Kidney (tissue), 14 donors: ENCODE results near the gene KLHL30. TPM values are rescaled to one million over a fixed set of nuclear protein-coding genes. Genes with fewer than 3 reads are reported as not detected.

Experiments used
- DNase-seq, 5 donors: peaks; one replicate each; pipeline ENCODE4 v3.0.0-alpha.2; 2013 to 2020
- FAIRE-seq: peaks from 2 replicates; lab custom pipeline; 2012; peaks lifted over from hg19 to GRCh38; lab: Jason Lieb, UNC
- H3K27ac ChIP-seq, 2 donors: one replicate each; pipeline ENCODE4 v1.7.0; 2013; ENCODE audit warnings: low read depth in 2 of 2, low read length in 2 of 2, inconsistent platforms in 1 of 2
- H3K27me3 ChIP-seq: one replicate; pipeline ENCODE4 v1.7.1; 2013; ENCODE audit warnings: low read length, inconsistent platforms; ENCODE audit not compliant: control insufficient read depth, insufficient read depth
- H3K36me3 ChIP-seq, 3 donors: one replicate each; pipeline versions ENCODE4 v1.7.0 to v1.7.1; 2013; ENCODE audit warnings: low read length in 3 of 3, control low read depth in 1 of 3, inconsistent platforms in 1 of 3; ENCODE audit not compliant: insufficient read depth in 3 of 3, control insufficient read depth in 2 of 3
- H3K4me1 ChIP-seq, 3 donors: one replicate each; pipeline versions ENCODE4 v1.7.0 to v1.7.1; 2013; ENCODE audit warnings: low read length in 3 of 3, inconsistent platforms in 1 of 3, low read depth in 1 of 3; ENCODE audit not compliant: control insufficient read depth in 2 of 3, insufficient read depth in 2 of 3
- H3K4me3 ChIP-seq, 3 donors: one replicate each; pipeline versions ENCODE4 v1.7.0 to v1.8.1; 2013; ENCODE audit warnings: low read length in 3 of 3, control low read depth in 1 of 3, inconsistent platforms in 1 of 3
- H3K9ac ChIP-seq, 3 donors: one replicate each; pipeline versions ENCODE4 v1.7.0 to v1.7.1; 2013; ENCODE audit warnings: low read length in 3 of 3, control low read depth in 1 of 3, inconsistent platforms in 1 of 3
- H3K9me3 ChIP-seq, 3 donors: one replicate each; pipeline versions ENCODE4 v1.7.0 to v1.7.1; 2013; ENCODE audit warnings: low read length in 3 of 3, control low read depth in 1 of 3, inconsistent platforms in 1 of 3; ENCODE audit not compliant: control insufficient read depth in 2 of 3, insufficient read depth in 1 of 3
- CTCF ChIP-seq: IDR thresholded peaks from 3 replicates; pipeline ENCODE4 v1.5.1; 2012; ENCODE audit warnings: mild to moderate bottlenecking, moderate library complexity, borderline replicate concordance; ENCODE audit not compliant: insufficient read depth; ENCODE audit errors: extremely low read depth
- intact Hi-C: fragments of 100-400 bp; cut with DNase I; formaldehyde crosslinking; loops from one replicate; pipeline ENCODE4 v1.11.1; 2022
- polyA plus RNA-seq: library from polyadenylated mRNA; stranded (reverse); fragments of 350-450 nt; fragmentation: Illumina TruSeq; extraction: RNeasy Lipid Tissue Mini Kit (QIAGEN cat#74804); gene quantifications from one replicate; pipeline ENCODE4 v1.2.3, GENCODE V29; 2014; ENCODE audit warnings: low read depth, low replicate concordance; ENCODE audit not compliant: insufficient read depth
- total RNA-seq: library from RNA; stranded (reverse); fragmentation: NEBNext Ultra II Directional; extraction: Animal tissue kit (Norgen Biotek cat#: 25700); gene quantifications from one replicate; pipeline ENCODE4 v1.2.1, GENCODE V29; 2021
- donor health status: control.
- donor health status: control.
- donor health status: control.
- donor health status: control.
- donor health status: control.
- donor health status: DM: yes; HTN: yes; CAD: no.
- donor health status: Normal renal cell carcinoma (clear cell type).

KLHL30 gene
- total and polyA plus RNA-seq, 2 donors from 2014 or later: 0.24 to 5.7 TPM

GRCh38 chr2:238128534-238129001 lies 9.9 kb upstream of the KLHL30 start:
- no peak overlapping the region for H3K4me3 ChIP-seq
- FAIRE-seq (no peak), DNase-seq (peak in 2 of 5 donors; percentile 58 to 71)
- H3K27me3 ChIP-seq: no peaks in the 10 kb centered on the region
- intact Hi-C loops: no loop called here
- H3K27ac ChIP-seq: no peak overlapping the region
- H3K36me3 ChIP-seq: no peaks in the 10 kb centered on the region
- peaks cover 0 to 4% (median 3%) of the 10 kb centered on the region in 3 donors for H3K4me1 ChIP-seq
- H3K9ac ChIP-seq: no peak overlapping the region
- TF ChIP-seq CTCF: no peak
- peaks cover 0 to 4% (median 0%) of the 10 kb centered on the region in 3 donors for H3K9me3 ChIP-seq

GRCh38 chr2:238129166-238130010 lies 9.1 kb upstream of the KLHL30 start:
- H3K4me3 ChIP-seq: no peak overlapping the region
- no peak for TF ChIP-seq CTCF
- no peaks in the 10 kb centered on the region for H3K27me3 ChIP-seq
- no peak overlapping the region for H3K9ac ChIP-seq
- intact Hi-C loops: no loop called here
- no peaks in the 10 kb centered on the region for H3K36me3 ChIP-seq
- peaks cover 0 to 4% (median 3%) of the 10 kb centered on the region in 3 donors for H3K4me1 ChIP-seq
- FAIRE-seq (no peak), DNase-seq (peak in 2 of 5 donors; percentile 33 to 65)
- peaks cover 0 to 4% (median 0%) of the 10 kb centered on the region in 3 donors for H3K9me3 ChIP-seq
- no peak overlapping the region for H3K27ac ChIP-seq

GRCh38 chr2:238130111-238130695 lies 8.3 kb upstream of the KLHL30 start:
- no peaks in the 10 kb centered on the region for H3K36me3 ChIP-seq
- DNase-seq: peak in 2 of 5 donors; percentile 42 to 49
- peaks cover 0 to 4% (median 0%) of the 10 kb centered on the region in 3 donors for H3K9me3 ChIP-seq
- intact Hi-C loops: no loop called here
- no peaks in the 10 kb centered on the region for H3K27me3 ChIP-seq
- H3K27ac ChIP-seq: no peak overlapping the region
- no peak overlapping the region for H3K4me3 ChIP-seq
- peaks cover 0 to 4% (median 3%) of the 10 kb centered on the region in 3 donors for H3K4me1 ChIP-seq
- H3K9ac ChIP-seq: no peak overlapping the region
- no peak for FAIRE-seq
- no peak for TF ChIP-seq CTCF
